Psoas muscle (tissue), 8 donors: Measurements from ENCODE around the gene EDA. TPM values are rescaled to one million over a fixed set of nuclear protein-coding genes. Genes with fewer than 3 reads are reported as not detected.

Experiments
- ATAC-seq, 4 donors: fragments of 200-7000 bp; cut with Tn5 transposase; one replicate each; pipeline ENCODE4 v1.9.1; 2020; ENCODE audit warnings: moderate library complexity in 3 of 4, mild to moderate bottlenecking in 2 of 4
- DNase-seq, 2 donors: peaks; one replicate each; pipeline ENCODE4 v3.0.0-alpha.2; 2020
- H3K27ac ChIP-seq: fragments of 200-600 bp; one replicate; pipeline ENCODE4 v1.8.0; 2022
- H3K27me3 ChIP-seq, 3 donors: fragments of 200-600 bp in 1 of 3; one replicate each; pipeline versions ENCODE4 v1.6.1 to v1.8.0; 2013 to 2022; ENCODE audit warnings: low read length in 2 of 3, mild to moderate bottlenecking in 2 of 3, moderate library complexity in 1 of 3; ENCODE audit not compliant: insufficient read depth in 3 of 3
- H3K36me3 ChIP-seq, 2 donors: fragments of 200-600 bp in 1 of 2; one replicate each; pipeline versions ENCODE4 v1.6.1 to v1.8.0; 2013 to 2022; ENCODE audit warnings: low read depth in 1 of 2, mild to moderate bottlenecking in 1 of 2, moderate library complexity in 1 of 2; ENCODE audit not compliant: insufficient read depth in 1 of 2
- H3K4me1 ChIP-seq: fragments of 200-600 bp; one replicate; pipeline ENCODE4 v1.8.0; 2022
- H3K4me3 ChIP-seq: fragments of 200-600 bp; one replicate; pipeline ENCODE4 v1.8.0; 2022; ENCODE audit warnings: mild to moderate bottlenecking
- H3K9me3 ChIP-seq: fragments of 200-600 bp; one replicate; pipeline ENCODE4 v1.8.0; 2022
- WGBS, 3 donors: extraction: QIAGEN DNeasy Blood & Tissue Kit; methylation state at CpG; one replicate each; pipeline versions ENCODE4 v1.1.6 to v1.1.7; 2013; 5-methylcytosine and 5-hydroxymethylcytosine counted together
- intact Hi-C, 2 donors: fragments of 100-400 bp; cut with DNase I; formaldehyde crosslinking; loops; one replicate each; pipeline versions ENCODE4 v1.11.0 to v1.14.2; 2022
- polyA plus RNA-seq, 3 donors: library from polyadenylated mRNA; stranded (reverse); fragments of 200-250 nt; gene quantifications; one replicate each; pipeline ENCODE4 v1.2.3, GENCODE V29; 2013
- total RNA-seq, 4 donors: library from RNA; stranded (reverse); fragmentation: NEBNext Ultra II Directional in 2 of 4; extraction: Animal tissue kit (Norgen Biotek cat#: 25700) in 2 of 4; gene quantifications; one replicate each; pipeline versions ENCODE4 v1.2.1 to v1.2.4, GENCODE V29; 2021 to 2023
- TF ChIP-seq, protein P1 (sequence below): fragments of 200-600 bp; IDR thresholded peaks from one replicate; pipeline ENCODE4 v1.8.0; 2022; ENCODE audit warnings: antibody characterized with exemption
- donor health status: healthy with polysubstance abuse.
- donor health status: DM: no; HTN: no; CAD: no; lungs with moderate emphysema.
- donor health status: Bipolar disorder and iron deficiency.
- donor health status: healthy.
- donor health status: DM: yes; HTN: yes; CAD: no.
- donor health status: DM: no; HTN: no; CAD: no.
- donor health status: DM: no; HTN: no; CAD: no.
- donor health status: DM: yes; HTN: yes; CAD: no.

The EDA gene
- total and polyA plus RNA-seq, 7 donors: 0.49 to 2.5 (median 0.98) TPM

DNA sequence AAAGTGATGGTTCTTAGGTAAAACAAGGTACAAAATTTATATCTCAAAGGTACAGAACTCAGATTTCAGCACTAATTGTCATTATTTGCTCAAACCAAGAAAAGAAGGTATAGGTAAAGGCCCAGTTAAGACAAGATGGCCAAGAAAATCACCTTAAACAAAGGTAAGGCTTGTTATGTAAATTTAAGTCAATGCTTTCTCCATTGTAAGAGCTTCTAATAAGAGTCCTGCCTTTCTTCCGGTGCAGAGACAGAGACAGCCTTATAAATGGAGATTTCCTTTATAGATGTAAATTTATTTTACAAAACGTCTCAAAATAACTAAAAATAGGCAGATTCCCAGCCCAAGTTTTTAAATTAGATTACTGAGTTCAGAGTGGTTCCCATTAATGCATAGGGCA, 89.9 kb downstream of the EDA start:
- Histone ChIP-seq H3K9me3 (no peaks in the 10 kb centered on the region), H3K36me3 (no peaks in the 10 kb centered on the region), H3K4me1 (no peaks in the 10 kb centered on the region), H3K27me3 (no peaks in the 10 kb centered on the region), H3K4me3 (no peak overlapping the region), H3K27ac (no peak overlapping the region)
- TF ChIP-seq, protein P1, sequence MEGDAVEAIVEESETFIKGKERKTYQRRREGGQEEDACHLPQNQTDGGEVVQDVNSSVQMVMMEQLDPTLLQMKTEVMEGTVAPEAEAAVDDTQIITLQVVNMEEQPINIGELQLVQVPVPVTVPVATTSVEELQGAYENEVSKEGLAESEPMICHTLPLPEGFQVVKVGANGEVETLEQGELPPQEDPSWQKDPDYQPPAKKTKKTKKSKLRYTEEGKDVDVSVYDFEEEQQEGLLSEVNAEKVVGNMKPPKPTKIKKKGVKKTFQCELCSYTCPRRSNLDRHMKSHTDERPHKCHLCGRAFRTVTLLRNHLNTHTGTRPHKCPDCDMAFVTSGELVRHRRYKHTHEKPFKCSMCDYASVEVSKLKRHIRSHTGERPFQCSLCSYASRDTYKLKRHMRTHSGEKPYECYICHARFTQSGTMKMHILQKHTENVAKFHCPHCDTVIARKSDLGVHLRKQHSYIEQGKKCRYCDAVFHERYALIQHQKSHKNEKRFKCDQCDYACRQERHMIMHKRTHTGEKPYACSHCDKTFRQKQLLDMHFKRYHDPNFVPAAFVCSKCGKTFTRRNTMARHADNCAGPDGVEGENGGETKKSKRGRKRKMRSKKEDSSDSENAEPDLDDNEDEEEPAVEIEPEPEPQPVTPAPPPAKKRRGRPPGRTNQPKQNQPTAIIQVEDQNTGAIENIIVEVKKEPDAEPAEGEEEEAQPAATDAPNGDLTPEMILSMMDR: no peak
- no peak for DNase-seq
- WGBS, 3 donors: 51 to 73% (median 67%) methylated on average over 2 of the region's 2 CpGs
- no peak for ATAC-seq
- intact Hi-C loops: no loop called here

DNA sequence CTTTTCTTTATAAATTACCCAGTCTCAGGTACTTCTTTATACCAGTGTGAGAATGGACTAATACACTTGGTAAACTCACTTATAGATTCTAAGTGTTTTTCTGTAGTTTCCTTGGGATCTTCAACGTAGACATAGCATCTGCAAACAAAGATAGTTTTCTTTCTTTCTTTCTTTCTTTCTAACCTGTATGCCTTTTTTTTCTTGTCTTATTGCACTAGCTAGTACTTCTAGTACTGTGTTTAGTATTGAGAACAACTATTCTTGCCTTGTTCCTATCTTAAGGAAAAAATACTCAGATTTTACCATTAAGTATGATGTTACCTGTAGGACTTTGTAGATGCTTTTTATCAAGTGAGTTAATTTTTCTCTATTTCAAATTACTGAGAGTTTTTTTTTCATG, 102.2 kb downstream of the EDA start:
- TF ChIP-seq, protein P1: no peak
- H3K27me3 ChIP-seq: peaks cover 0 to 7% (median 0%) of the 10 kb centered on the region in 3 donors
- no peak for ATAC-seq
- H3K4me3 ChIP-seq: no peak overlapping the region
- no peaks in the 10 kb centered on the region for H3K36me3 ChIP-seq
- no peak overlapping the region for H3K27ac ChIP-seq
- 69 to 90% (median 86%) methylated on average over 1 of the region's 1 CpG for WGBS, 3 donors
- peaks cover 25% of the 10 kb centered on the region for H3K9me3 ChIP-seq
- H3K4me1 ChIP-seq: no peaks in the 10 kb centered on the region
- DNase-seq: no peak
- intact Hi-C loops: no loop called here

DNA sequence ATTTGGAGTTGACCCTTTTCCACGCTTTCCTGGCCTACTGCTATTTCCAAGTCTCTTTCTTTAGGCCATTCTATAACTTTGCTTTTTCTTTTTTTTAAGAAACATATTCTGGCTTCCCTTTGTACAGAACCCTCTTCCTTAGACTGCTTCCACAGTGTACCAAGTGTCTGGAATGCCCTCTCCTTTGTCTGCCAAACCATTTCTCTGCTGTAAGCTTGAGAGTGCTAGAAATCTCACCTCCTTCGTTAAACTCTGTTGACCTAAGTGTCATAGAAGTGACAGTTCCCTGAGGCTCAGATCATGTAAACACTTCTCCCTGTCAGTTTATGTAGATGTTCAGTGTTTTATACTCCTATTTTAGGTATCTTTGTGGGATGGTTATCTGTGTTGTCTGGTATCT, 108.4 kb downstream of the EDA start:
- H3K27me3 ChIP-seq: peaks cover 0 to 7% (median 0%) of the 10 kb centered on the region in 3 donors
- no peak overlapping the region for H3K27ac ChIP-seq
- no peak for DNase-seq
- no peak overlapping the region for H3K4me3 ChIP-seq
- no peaks in the 10 kb centered on the region for H3K4me1 ChIP-seq
- WGBS, 3 donors: 46 to 71% (median 61%) methylated on average over 2 of the region's 2 CpGs
- TF ChIP-seq, protein P1: no peak
- no peak for ATAC-seq
- intact Hi-C loops: no loop called here
- peaks cover 4% of the 10 kb centered on the region for H3K9me3 ChIP-seq
- H3K36me3 ChIP-seq: no peaks in the 10 kb centered on the region

DNA sequence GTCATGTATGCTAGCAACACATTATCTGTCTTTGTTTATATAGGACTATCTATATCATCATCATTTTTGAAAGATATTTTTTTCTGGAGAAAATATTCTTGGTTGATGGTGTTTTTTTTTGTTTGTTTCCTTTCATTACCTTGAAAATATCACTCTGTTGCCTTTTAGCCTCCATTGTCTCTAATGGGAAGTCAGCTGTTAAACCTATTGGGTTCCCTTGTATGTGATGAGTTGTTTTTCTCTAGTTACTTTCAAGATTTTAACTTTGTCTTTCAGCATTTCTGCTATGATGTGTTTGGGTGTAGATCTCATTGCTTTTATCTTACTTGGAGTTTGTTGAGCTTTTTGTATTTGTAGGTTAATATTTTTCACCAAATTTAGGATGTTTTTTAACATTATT, 124.4 kb downstream of the EDA start:
- TF ChIP-seq, protein P1: no peak
- no peaks in the 10 kb centered on the region for H3K27me3 ChIP-seq
- no peaks in the 10 kb centered on the region for H3K36me3 ChIP-seq
- H3K9me3 ChIP-seq: peaks cover 8% of the 10 kb centered on the region
- no peaks in the 10 kb centered on the region for H3K4me1 ChIP-seq
- no peak for DNase-seq
- H3K27ac ChIP-seq: no peak overlapping the region
- no peak for ATAC-seq
- H3K4me3 ChIP-seq: no peak overlapping the region
- intact Hi-C loops: no loop called here

DNA sequence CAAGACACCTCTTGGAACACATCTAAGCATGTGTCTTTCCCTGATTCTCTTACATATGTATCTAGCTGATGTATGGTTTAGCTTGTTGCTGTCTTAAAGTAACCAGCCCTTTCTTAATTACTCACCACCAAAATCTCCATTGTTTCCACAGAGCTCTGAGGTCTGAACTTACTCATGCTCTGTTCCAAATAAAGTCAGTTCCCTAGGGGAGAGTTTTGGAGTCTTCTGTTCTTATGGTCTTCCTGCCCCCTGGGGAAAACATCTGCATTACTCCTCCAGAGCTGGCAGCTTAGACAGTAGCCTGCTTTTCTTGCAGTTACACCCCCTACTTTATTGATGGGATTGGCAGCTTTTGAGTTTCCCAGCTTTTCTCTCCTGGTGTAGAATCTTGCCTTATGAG, 125.8 kb downstream of the EDA start:
- intact Hi-C loops: no loop called here
- TF ChIP-seq, protein P1: no peak
- H3K9me3 ChIP-seq: peaks cover 8% of the 10 kb centered on the region
- no peak for ATAC-seq
- no peak overlapping the region for H3K4me3 ChIP-seq
- H3K36me3 ChIP-seq: no peaks in the 10 kb centered on the region
- no peak overlapping the region for H3K27ac ChIP-seq
- H3K4me1 ChIP-seq: no peaks in the 10 kb centered on the region
- peaks cover 0 to 3% (median 0%) of the 10 kb centered on the region in 3 donors for H3K27me3 ChIP-seq
- no peak for DNase-seq
